ENCODE results near the gene PANK4. TPM values are rescaled to one million over a fixed set of nuclear protein-coding genes. Genes with fewer than 3 reads are reported as not detected.

Gene PANK4
- polyA plus RNA-seq, 1 donor (not counting 4 experiments of a cell fraction or from before 2014, with no cell fraction given), result 14.5 TPM

DNA sequence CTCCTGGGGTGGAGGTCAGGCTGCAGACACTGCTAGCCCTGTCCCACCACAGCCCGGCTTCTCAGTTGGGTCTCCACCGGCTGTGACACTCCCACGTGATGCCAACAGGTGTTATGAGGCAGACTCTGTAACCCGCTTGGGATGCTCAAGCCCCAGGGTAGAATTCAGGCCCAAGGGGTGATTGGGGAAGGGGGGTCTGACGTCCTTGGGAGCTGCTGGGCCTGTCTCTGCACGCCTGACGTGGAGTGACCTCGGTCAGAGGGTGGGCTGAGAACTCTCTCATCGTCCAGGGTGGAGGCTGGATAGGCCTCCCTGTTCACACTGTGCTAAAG is 11.4 kb upstream of the PANK4 start:
- Histone ChIP-seq H3K4me3 (ENCODE audit: control insufficient read depth in 2 of 3, extremely low read depth in 1 of 3, insufficient read depth in 2 of 3, low read depth in 1 of 3, low read length in 3 of 3) (no peak overlapping the region), H3K9ac (ENCODE audit: control insufficient read depth, extremely low read depth, insufficient read depth, low read length) (no peak overlapping the region), H3K27me3 (ENCODE audit: control insufficient read depth, extremely low read depth, insufficient read depth, low read length) (no peaks in the 10 kb centered on the region), H4K20me1 (ENCODE audit: control insufficient read depth, extremely low read depth, insufficient read depth, low read length) (no peaks in the 10 kb centered on the region), H3K79me2 (ENCODE audit: control insufficient read depth, insufficient read depth, low read length) (no peaks in the 10 kb centered on the region), H3K4me2 (ENCODE audit: control insufficient read depth, extremely low read depth, insufficient read depth, low read depth, low read length) (no peak overlapping the region), H2AFZ (ENCODE audit: control insufficient read depth, low read length) (no peak overlapping the region), H3K27ac (ENCODE audit: control insufficient read depth, insufficient read depth, low read length) (no peak overlapping the region), H3K9me3 (ENCODE audit: control insufficient read depth, low read depth, low read length) (no peaks in the 10 kb centered on the region), H3K4me1 (ENCODE audit: control insufficient read depth, extremely low read depth, insufficient read depth, low read length) (peaks cover 47% of the 10 kb centered on the region), H3K36me3 (ENCODE audit: control insufficient read depth in 2 of 2, extremely low read depth in 1 of 2, insufficient read depth in 2 of 2, low read length in 2 of 2) (no peaks in the 10 kb centered on the region), H3K9me1 (ENCODE audit: control insufficient read depth, extremely low read depth, insufficient read depth, low read length) (no peaks in the 10 kb centered on the region)
- DNase-seq (ENCODE audit: low read depth, low spot score), result no peak
- no peak for TF ChIP-seq EZH2 (IDR thresholded peaks at IDR 0.05; ENCODE audit: low read length)
- TF ChIP-seq, protein P1, sequence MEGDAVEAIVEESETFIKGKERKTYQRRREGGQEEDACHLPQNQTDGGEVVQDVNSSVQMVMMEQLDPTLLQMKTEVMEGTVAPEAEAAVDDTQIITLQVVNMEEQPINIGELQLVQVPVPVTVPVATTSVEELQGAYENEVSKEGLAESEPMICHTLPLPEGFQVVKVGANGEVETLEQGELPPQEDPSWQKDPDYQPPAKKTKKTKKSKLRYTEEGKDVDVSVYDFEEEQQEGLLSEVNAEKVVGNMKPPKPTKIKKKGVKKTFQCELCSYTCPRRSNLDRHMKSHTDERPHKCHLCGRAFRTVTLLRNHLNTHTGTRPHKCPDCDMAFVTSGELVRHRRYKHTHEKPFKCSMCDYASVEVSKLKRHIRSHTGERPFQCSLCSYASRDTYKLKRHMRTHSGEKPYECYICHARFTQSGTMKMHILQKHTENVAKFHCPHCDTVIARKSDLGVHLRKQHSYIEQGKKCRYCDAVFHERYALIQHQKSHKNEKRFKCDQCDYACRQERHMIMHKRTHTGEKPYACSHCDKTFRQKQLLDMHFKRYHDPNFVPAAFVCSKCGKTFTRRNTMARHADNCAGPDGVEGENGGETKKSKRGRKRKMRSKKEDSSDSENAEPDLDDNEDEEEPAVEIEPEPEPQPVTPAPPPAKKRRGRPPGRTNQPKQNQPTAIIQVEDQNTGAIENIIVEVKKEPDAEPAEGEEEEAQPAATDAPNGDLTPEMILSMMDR (optimal IDR thresholded peaks at IDR 0.05 in 1 of 3, IDR thresholded peaks at IDR 0.05 in 1 of 3, conservative IDR thresholded peaks at IDR 0.05 in 1 of 3; ENCODE audit: extremely low read depth in 1 of 3, insufficient read depth in 2 of 3, low read length in 3 of 3), result no peak
- FAIRE-seq, result no peak
- dilution Hi-C loops (cut with MboI; ENCODE audit: extremely low pct_ligation_motif_present, low sequenced_read_pairs), result no loop called here

DNA sequence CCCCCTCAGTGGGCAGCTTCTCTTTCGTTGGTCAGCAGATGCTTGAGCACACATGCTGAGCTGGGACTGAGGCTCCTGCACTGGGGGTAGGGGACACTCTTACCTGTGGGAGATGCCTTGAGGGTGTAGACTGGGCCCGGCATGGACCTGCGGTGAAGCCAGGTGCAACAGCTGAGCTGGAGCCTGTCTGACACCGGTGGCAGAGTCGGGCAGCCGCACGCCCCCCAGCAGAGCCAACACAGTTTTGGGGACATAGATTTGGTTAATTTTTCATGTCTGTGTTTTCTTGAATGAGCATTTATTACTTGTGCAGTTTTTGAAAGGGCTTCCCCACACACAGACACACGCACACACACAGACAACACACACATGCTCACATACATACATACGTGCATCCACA is 9.6 kb upstream of the PANK4 start:
- Histone ChIP-seq H3K79me2 (ENCODE audit: control insufficient read depth, insufficient read depth, low read length) (no peaks in the 10 kb centered on the region), H3K9ac (ENCODE audit: control insufficient read depth, extremely low read depth, insufficient read depth, low read length) (no peak overlapping the region), H3K9me1 (ENCODE audit: control insufficient read depth, extremely low read depth, insufficient read depth, low read length) (no peaks in the 10 kb centered on the region), H3K9me3 (ENCODE audit: control insufficient read depth, low read depth, low read length) (no peaks in the 10 kb centered on the region), H3K27ac (ENCODE audit: control insufficient read depth, insufficient read depth, low read length) (peak overlapping the region; percentile 75), H4K20me1 (ENCODE audit: control insufficient read depth, extremely low read depth, insufficient read depth, low read length) (no peaks in the 10 kb centered on the region), H3K4me1 (ENCODE audit: control insufficient read depth, extremely low read depth, insufficient read depth, low read length) (peaks cover 62% of the 10 kb centered on the region), H3K36me3 (ENCODE audit: control insufficient read depth in 2 of 2, extremely low read depth in 1 of 2, insufficient read depth in 2 of 2, low read length in 2 of 2) (no peaks in the 10 kb centered on the region), H3K4me3 (ENCODE audit: control insufficient read depth in 2 of 3, extremely low read depth in 1 of 3, insufficient read depth in 2 of 3, low read depth in 1 of 3, low read length in 3 of 3) (no peak overlapping the region), H2AFZ (ENCODE audit: control insufficient read depth, low read length) (no peak overlapping the region), H3K27me3 (ENCODE audit: control insufficient read depth, extremely low read depth, insufficient read depth, low read length) (no peaks in the 10 kb centered on the region), H3K4me2 (ENCODE audit: control insufficient read depth, extremely low read depth, insufficient read depth, low read depth, low read length) (no peak overlapping the region)
- no peak for FAIRE-seq
- dilution Hi-C loops (cut with MboI; ENCODE audit: extremely low pct_ligation_motif_present, low sequenced_read_pairs), result no loop called here
- DNase-seq (ENCODE audit: low read depth, low spot score), result no peak
- TF ChIP-seq EZH2 (IDR thresholded peaks at IDR 0.05; ENCODE audit: low read length), result no peak
- TF ChIP-seq, protein P1 (optimal IDR thresholded peaks at IDR 0.05 in 1 of 3, IDR thresholded peaks at IDR 0.05 in 1 of 3, conservative IDR thresholded peaks at IDR 0.05 in 1 of 3; ENCODE audit: extremely low read depth in 1 of 3, insufficient read depth in 2 of 3, low read length in 3 of 3), result no peak

Measured in keratinocyte (primary cell).